ENCODE data around the gene OR1J4. TPM values are rescaled to one million over a fixed set of nuclear protein-coding genes. Genes with fewer than 3 reads are reported as not detected.

The OR1J4 gene
- polyA plus RNA-seq, 1 donor from 2014 or later, result not detected

GRCh38 chr9:122546196-122546595, 27.3 kb downstream of the OR1J4 start:
- no peak overlapping the region for H3K9ac ChIP-seq (ENCODE audit: low read length)
- H3K36me3 ChIP-seq (ENCODE audit: insufficient read depth, low read length), result no peaks in the 10 kb centered on the region
- no peak for TF ChIP-seq TAF1 (IDR thresholded peaks at IDR 0.05; ENCODE audit: low read depth)
- no peak for TF ChIP-seq SMC3 (conservative IDR thresholded peaks at IDR 0.05; ENCODE audit: poor library complexity)
- TF ChIP-seq MXI1 (conservative IDR thresholded peaks at IDR 0.05; ENCODE audit: poor library complexity, severe bottlenecking), result no peak
- no peak for TF ChIP-seq REST (IDR thresholded peaks at IDR 0.05; ENCODE audit: borderline replicate concordance)
- TF ChIP-seq EZH2 (IDR thresholded peaks at IDR 0.05; ENCODE audit: borderline replicate concordance, insufficient read depth, low read length, poor library complexity, severe bottlenecking), result no peak
- no peak for TF ChIP-seq CTCF (IDR thresholded peaks at IDR 0.05; ENCODE audit: poor library complexity, severe bottlenecking)
- no peak for TF ChIP-seq POLR2AphosphoS5 (IDR thresholded peaks at IDR 0.05)
- no peak for TF ChIP-seq EP300 (conservative IDR thresholded peaks at IDR 0.05; ENCODE audit: poor library complexity, severe bottlenecking)
- TF ChIP-seq RAD21 (conservative IDR thresholded peaks at IDR 0.05), result no peak
- H3F3A ChIP-seq (ENCODE audit: insufficient read depth, low read length, poor library complexity, severe bottlenecking), result no peaks in the 10 kb centered on the region
- H3K4me2 ChIP-seq (ENCODE audit: low read length), result no peak overlapping the region
- no peaks in the 10 kb centered on the region for H3K9me2 ChIP-seq (ENCODE audit: insufficient read depth, low read length)
- H3K27ac ChIP-seq (ENCODE audit: low read length), result no peak overlapping the region
- no peaks in the 10 kb centered on the region for H3K27me3 ChIP-seq (ENCODE audit: insufficient read depth, low read depth, low read length)
- no peaks in the 10 kb centered on the region for H4K20me1 ChIP-seq (ENCODE audit: insufficient read depth)
- no peak overlapping the region for H3K4me3 ChIP-seq (ENCODE audit: low read length)
- H3K79me2 ChIP-seq (replicated peaks; ENCODE audit: insufficient read depth, low read length), result no peaks in the 10 kb centered on the region
- no peak overlapping the region for H2AFZ ChIP-seq (ENCODE audit: low read depth, low read length)
- H3K9me3 ChIP-seq (ENCODE audit: low read length), result peaks cover 3% of the 10 kb centered on the region

- Histone ChIP-seq H3F3A (ENCODE audit: insufficient read depth, low read length, poor library complexity, severe bottlenecking) (no peaks in the 10 kb centered on the region), H3K36me3 (ENCODE audit: insufficient read depth, low read length) (no peaks in the 10 kb centered on the region), H3K4me3 (ENCODE audit: low read length) (no peak overlapping the region), H3K9ac (ENCODE audit: low read length) (no peak overlapping the region), H4K20me1 (ENCODE audit: insufficient read depth) (no peaks in the 10 kb centered on the region), H3K9me2 (ENCODE audit: insufficient read depth, low read length) (no peaks in the 10 kb centered on the region), H2AFZ (ENCODE audit: low read depth, low read length) (no peak overlapping the region), H3K79me2 (replicated peaks; ENCODE audit: insufficient read depth, low read length) (no peaks in the 10 kb centered on the region), H3K9me3 (ENCODE audit: low read length) (peaks cover 3% of the 10 kb centered on the region), H3K4me2 (ENCODE audit: low read length) (no peak overlapping the region), H3K27me3 (ENCODE audit: insufficient read depth, low read depth, low read length) (no peaks in the 10 kb centered on the region), H3K27ac (ENCODE audit: low read length) (no peak overlapping the region)
- no peak for TF ChIP-seq EZH2 (IDR thresholded peaks at IDR 0.05; ENCODE audit: borderline replicate concordance, insufficient read depth, low read length, poor library complexity, severe bottlenecking)
- TF ChIP-seq RAD21 (conservative IDR thresholded peaks at IDR 0.05), result no peak
- no peak for TF ChIP-seq SMC3 (conservative IDR thresholded peaks at IDR 0.05; ENCODE audit: poor library complexity)
- no peak for TF ChIP-seq MXI1 (conservative IDR thresholded peaks at IDR 0.05; ENCODE audit: poor library complexity, severe bottlenecking)
- no peak for TF ChIP-seq POLR2AphosphoS5 (IDR thresholded peaks at IDR 0.05)
- no peak for TF ChIP-seq EP300 (conservative IDR thresholded peaks at IDR 0.05; ENCODE audit: poor library complexity, severe bottlenecking)
- TF ChIP-seq TAF1 (IDR thresholded peaks at IDR 0.05; ENCODE audit: low read depth), result no peak
- TF ChIP-seq REST (IDR thresholded peaks at IDR 0.05; ENCODE audit: borderline replicate concordance), result no peak
- no peak for TF ChIP-seq CTCF (IDR thresholded peaks at IDR 0.05; ENCODE audit: poor library complexity, severe bottlenecking)
Measured at GRCh38 chr9:122551371-122551770, 32.4 kb downstream of the OR1J4 start.

Measured in neural cell (in vitro differentiated cells).